HCT116 (cell line): ENCODE data around the gene CDC42EP4. TPM values are rescaled to one million over a fixed set of nuclear protein-coding genes. Genes with fewer than 3 reads are reported as not detected.

Experiments used
- ATAC-seq: fragments of 200-7000 bp; cut with Tn5 transposase; 2 replicates; pipeline ENCODE4 v1.9.1; 2020; ENCODE audit warnings: mild to moderate bottlenecking, moderate library complexity
- BruUV-seq: library from RNA; stranded (reverse); fragments of 400-500 nt; replicated peaks from 2 replicates; lab custom pipeline; 2021; lab: Mats Ljungman, UMichigan
- CTCF ChIA-PET: fragments of 300-600 bp; sonication (Branson Sonifier 250); formaldehyde crosslinking; loops from one replicate; lab custom pipeline; 2021; ENCODE audit warnings: antibody characterized with exemption; lab: Charles Lee
- POLR2A ChIA-PET: fragments of 300-600, 350-600 bp; sonication (Branson Sonifier 250); formaldehyde crosslinking; loops from one replicate; lab custom pipeline; 2021; ENCODE audit warnings: antibody characterized with exemption; lab: Charles Lee
- RAD21 ChIA-PET, 2 experiments: fragments of 300-600 bp; sonication (Branson Sonifier 250); formaldehyde crosslinking; loops; one replicate each; lab custom pipeline; 2023; ENCODE audit warnings: low total read pairs in 2 of 2; ENCODE audit not compliant: uncharacterized antibody in 2 of 2, unreplicated experiment in 2 of 2, low non-redundant PET in 1 of 2; lab: Charles Lee
- DNase-seq: peaks from one replicate; pipeline ENCODE4 v3.0.0-alpha.2; 2010; ENCODE audit warnings: low read depth, low spot score
- H2AFZ ChIP-seq: fragments of 200-600 bp; shearing (Covaris generic), sonication (generic); 2 replicates; pipeline ENCODE4 v1.6.1; 2017; ENCODE audit warnings: low read depth, mixed run types, mixed read lengths, antibody characterized with exemption, low read length; ENCODE audit not compliant: poor library complexity, severe bottlenecking
- H3K27ac ChIP-seq: 2 replicates; pipeline ENCODE4 v1.5.1; 2012; ENCODE audit warnings: low read depth, low read length
- H3K27me3 ChIP-seq: fragments of 200-600 bp; sonication (generic); 2 replicates; pipeline ENCODE4 v1.6.1; 2016; ENCODE audit warnings: mixed run types, low read length, mixed read lengths; ENCODE audit not compliant: insufficient read depth
- H3K36me3 ChIP-seq, 2 experiments: fragments of 200-500 bp in 1 of 2; fragments of 200-600 bp in 1 of 2; sonication (Bioruptor generic) in 1 of 2; sonication (generic) in 1 of 2; 2 replicates each; pipeline versions ENCODE4 v1.5.1 to v1.6.1; 2014 to 2016; ENCODE audit warnings: low read length in 2 of 2, inconsistent platforms in 1 of 2, mixed read lengths in 1 of 2, mixed run types in 1 of 2; ENCODE audit not compliant: insufficient read depth in 2 of 2, control insufficient read depth in 1 of 2
- H3K4me1 ChIP-seq, 2 experiments: fragments of 200-600 bp in 1 of 2; sonication (generic) in 1 of 2; 2 replicates each; pipeline versions ENCODE4 v1.5.1 to v1.6.1; 2012 to 2017; ENCODE audit warnings: low read length in 2 of 2, inconsistent platforms in 1 of 2, mild to moderate bottlenecking in 1 of 2, mixed read lengths in 1 of 2, mixed run types in 1 of 2, moderate library complexity in 1 of 2; ENCODE audit not compliant: insufficient read depth in 2 of 2, control insufficient read depth in 1 of 2
- H3K4me2 ChIP-seq: fragments of 200-600 bp; sonication (generic); 2 replicates; pipeline ENCODE4 v1.6.1; 2017; ENCODE audit warnings: mixed run types, low read length, mixed read lengths
- H3K4me3 ChIP-seq, 2 experiments: fragments of 200-600 bp in 1 of 2; sonication (generic) in 1 of 2; replicated peaks in 1 of 2; 2 replicates each; pipeline ENCODE4 v1.5.1; 2011 to 2016; ENCODE audit warnings: low read length in 2 of 2, control low read depth in 1 of 2, low read depth in 1 of 2, mild to moderate bottlenecking in 1 of 2, mixed read lengths in 1 of 2, mixed run types in 1 of 2
- H3K79me2 ChIP-seq: fragments of 200-600 bp; sonication (generic); 2 replicates; pipeline ENCODE4 v1.6.1; 2017; ENCODE audit warnings: mild to moderate bottlenecking, mixed run types, low read length, moderate library complexity, mixed read lengths; ENCODE audit not compliant: insufficient read depth
- H3K9ac ChIP-seq: fragments of 200-600 bp; sonication (generic); 2 replicates; pipeline ENCODE4 v1.6.1; 2016; ENCODE audit warnings: low read length, mixed read lengths
- H3K9me2 ChIP-seq: fragments of 200-600 bp; sonication (generic), shearing (Covaris generic); 2 replicates; pipeline ENCODE4 v1.6.1; 2017; ENCODE audit warnings: mixed run types, mild to moderate bottlenecking, moderate library complexity; ENCODE audit not compliant: insufficient read depth
- H3K9me3 ChIP-seq, 2 experiments: fragments of 200-500 bp in 1 of 2; fragments of 200-600 bp in 1 of 2; sonication (Bioruptor generic) in 1 of 2; sonication (generic) in 1 of 2; 2 replicates each; pipeline ENCODE4 v1.6.1; 2014 to 2017; ENCODE audit warnings: low read length in 2 of 2, mixed read lengths in 2 of 2, inconsistent platforms in 1 of 2, low read depth in 1 of 2, mild to moderate bottlenecking in 1 of 2, mixed run types in 1 of 2, moderate library complexity in 1 of 2; ENCODE audit not compliant: control insufficient read depth in 1 of 2, insufficient read depth in 1 of 2
- H4K20me1 ChIP-seq: fragments of 200-600 bp; sonication (generic), shearing (Covaris generic); 2 replicates; pipeline ENCODE4 v1.6.1; 2017; ENCODE audit warnings: mixed run types, mild to moderate bottlenecking, moderate library complexity; ENCODE audit not compliant: insufficient read depth
- ELF1 ChIP-seq: IDR thresholded peaks from 2 replicates; pipeline ENCODE4 v1.6.1; 2012; ENCODE audit warnings: low read depth, borderline replicate concordance
- EZH2 ChIP-seq: fragments of 200-600 bp; sonication (generic); IDR thresholded peaks from 2 replicates; pipeline ENCODE4 v1.6.1; 2017; ENCODE audit warnings: antibody characterized with exemption, mixed run types
- EZH2phosphoT487 ChIP-seq: fragments of 200-600 bp; IDR thresholded peaks from 2 replicates; pipeline ENCODE4 v1.6.1; 2018; ENCODE audit warnings: antibody characterized with exemption, borderline replicate concordance
- JUND ChIP-seq: IDR thresholded peaks from 2 replicates; pipeline ENCODE4 v1.6.1; 2012
- MAX ChIP-seq: IDR thresholded peaks from 2 replicates; pipeline ENCODE4 v1.6.1; 2012
- POLR2A ChIP-seq: IDR thresholded peaks from 2 replicates; pipeline ENCODE4 v1.7.0; 2011; ENCODE audit warnings: borderline replicate concordance; ENCODE audit not compliant: insufficient read depth, insufficient read length; ENCODE audit errors: extremely low read depth
- RAD21 ChIP-seq: IDR thresholded peaks from 2 replicates; pipeline ENCODE4 v1.6.1; 2012; ENCODE audit warnings: low read depth, mild to moderate bottlenecking
- SP1 ChIP-seq: IDR thresholded peaks from 2 replicates; pipeline ENCODE4 v1.6.1; 2012; ENCODE audit warnings: low read depth
- SRF ChIP-seq: IDR thresholded peaks from 2 replicates; pipeline ENCODE4 v1.6.1; 2012; ENCODE audit warnings: low read depth
- TCF7L2 ChIP-seq: IDR thresholded peaks from 2 replicates; pipeline ENCODE4 v1.7.0; 2011; ENCODE audit warnings: borderline replicate concordance, inconsistent platforms; ENCODE audit not compliant: insufficient read depth, insufficient read length; ENCODE audit errors: extremely low read depth
- ZBTB33 ChIP-seq: IDR thresholded peaks from 2 replicates; pipeline ENCODE4 v1.6.1; 2011; ENCODE audit warnings: mild to moderate bottlenecking, low read length, moderate library complexity; ENCODE audit not compliant: insufficient replicate concordance; ENCODE audit errors: extremely low read depth
- intact Hi-C: fragments of 100-400 bp; cut with micrococcal nuclease; formaldehyde crosslinking; loops from 2 replicates; pipeline ENCODE4 v1.10.0; 2022
- total RNA-seq: library from RNA; stranded (reverse); gene quantifications from one replicate; pipeline ENCODE4 v1.2.1, GENCODE V29; 2021; ENCODE audit not compliant: unreplicated experiment

Gene CDC42EP4
- total RNA-seq, 1 experiment from 2014 or later: 54.9 TPM

- Histone ChIP-seq H3K4me1 (peaks cover 5 to 18% of the 10 kb centered on the region in 2 experiments), H3K4me2 (no peak overlapping the region), H3K9me3 (no peaks in the 10 kb centered on the region), H3K4me3 (no peak overlapping the region), H2AFZ (no peak overlapping the region), H3K36me3 (no peaks in the 10 kb centered on the region), H4K20me1 (no peaks in the 10 kb centered on the region), H3K9me2 (no peaks in the 10 kb centered on the region), H3K27ac (no peak overlapping the region), H3K9ac (no peak overlapping the region), H3K27me3 (no peaks in the 10 kb centered on the region), H3K79me2 (no peaks in the 10 kb centered on the region)
- POLR2A ChIA-PET: no interaction called here
- intact Hi-C loops: no loop called here
- no peak for TF ChIP-seq JUND
- TF ChIP-seq SP1: no peak
- no peak for TF ChIP-seq TCF7L2
- no peak for TF ChIP-seq SRF
- TF ChIP-seq MAX: no peak
- no peak for TF ChIP-seq ZBTB33
- no peak for TF ChIP-seq POLR2A
- no peak for TF ChIP-seq ELF1
- TF ChIP-seq EZH2phosphoT487: no peak
- TF ChIP-seq RAD21: no peak
- TF ChIP-seq EZH2: no peak
- no peak for DNase-seq
- RAD21 ChIA-PET: interaction anchor here in 1 of 2 experiments (0.6 kb wide), 1 partner anchor 13 kb away, joined by 3 read pairs; no protein-coding TSS in a partner anchor
- no peak for ATAC-seq
- CTCF ChIA-PET: no interaction called here
- no TSS peak for BruUV-seq
Measured at GRCh38 chr17:73316919-73317505, 5.2 kb upstream of the CDC42EP4 start.
